ENCODE results near the gene ADA.
"Not testable (repeated sequence)": the region's sequence is repeated elsewhere in the genome, so short reads cannot be mapped to it uniquely, and the experiment has no call there.

DNA sequence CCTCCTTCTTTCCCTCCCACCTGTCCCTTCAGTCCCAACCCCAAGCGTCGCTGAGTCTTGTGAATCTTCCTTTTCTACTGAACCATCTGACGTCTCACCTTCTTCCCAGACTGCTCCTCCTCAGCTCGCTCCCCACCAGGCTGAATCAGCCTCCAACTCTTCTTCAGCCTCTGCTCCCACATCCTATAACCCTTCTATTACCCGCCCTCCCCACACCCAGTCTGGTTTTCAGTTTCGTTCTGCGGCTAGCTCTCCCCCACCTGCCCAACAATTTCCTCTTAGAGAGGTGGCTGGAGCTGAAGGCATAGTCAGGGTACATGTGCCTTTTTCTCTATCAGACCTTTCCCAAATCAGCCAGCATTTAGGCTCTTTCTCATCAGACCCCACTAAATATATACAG is 20.0 kb upstream of the ADA start:
- TF ChIP-seq, protein P1, sequence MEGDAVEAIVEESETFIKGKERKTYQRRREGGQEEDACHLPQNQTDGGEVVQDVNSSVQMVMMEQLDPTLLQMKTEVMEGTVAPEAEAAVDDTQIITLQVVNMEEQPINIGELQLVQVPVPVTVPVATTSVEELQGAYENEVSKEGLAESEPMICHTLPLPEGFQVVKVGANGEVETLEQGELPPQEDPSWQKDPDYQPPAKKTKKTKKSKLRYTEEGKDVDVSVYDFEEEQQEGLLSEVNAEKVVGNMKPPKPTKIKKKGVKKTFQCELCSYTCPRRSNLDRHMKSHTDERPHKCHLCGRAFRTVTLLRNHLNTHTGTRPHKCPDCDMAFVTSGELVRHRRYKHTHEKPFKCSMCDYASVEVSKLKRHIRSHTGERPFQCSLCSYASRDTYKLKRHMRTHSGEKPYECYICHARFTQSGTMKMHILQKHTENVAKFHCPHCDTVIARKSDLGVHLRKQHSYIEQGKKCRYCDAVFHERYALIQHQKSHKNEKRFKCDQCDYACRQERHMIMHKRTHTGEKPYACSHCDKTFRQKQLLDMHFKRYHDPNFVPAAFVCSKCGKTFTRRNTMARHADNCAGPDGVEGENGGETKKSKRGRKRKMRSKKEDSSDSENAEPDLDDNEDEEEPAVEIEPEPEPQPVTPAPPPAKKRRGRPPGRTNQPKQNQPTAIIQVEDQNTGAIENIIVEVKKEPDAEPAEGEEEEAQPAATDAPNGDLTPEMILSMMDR (conservative IDR thresholded peaks at IDR 0.05; ENCODE audit: low read length), result not testable (repeated sequence)
- not testable (repeated sequence) for TF ChIP-seq EZH2phosphoT487 (IDR thresholded peaks at IDR 0.05; ENCODE audit: borderline replicate concordance, low read depth, low read length)

Measured in OCI-LY7 (cell line).